ENCODE data around the gene MYADM.

The MYADM gene

DNA sequence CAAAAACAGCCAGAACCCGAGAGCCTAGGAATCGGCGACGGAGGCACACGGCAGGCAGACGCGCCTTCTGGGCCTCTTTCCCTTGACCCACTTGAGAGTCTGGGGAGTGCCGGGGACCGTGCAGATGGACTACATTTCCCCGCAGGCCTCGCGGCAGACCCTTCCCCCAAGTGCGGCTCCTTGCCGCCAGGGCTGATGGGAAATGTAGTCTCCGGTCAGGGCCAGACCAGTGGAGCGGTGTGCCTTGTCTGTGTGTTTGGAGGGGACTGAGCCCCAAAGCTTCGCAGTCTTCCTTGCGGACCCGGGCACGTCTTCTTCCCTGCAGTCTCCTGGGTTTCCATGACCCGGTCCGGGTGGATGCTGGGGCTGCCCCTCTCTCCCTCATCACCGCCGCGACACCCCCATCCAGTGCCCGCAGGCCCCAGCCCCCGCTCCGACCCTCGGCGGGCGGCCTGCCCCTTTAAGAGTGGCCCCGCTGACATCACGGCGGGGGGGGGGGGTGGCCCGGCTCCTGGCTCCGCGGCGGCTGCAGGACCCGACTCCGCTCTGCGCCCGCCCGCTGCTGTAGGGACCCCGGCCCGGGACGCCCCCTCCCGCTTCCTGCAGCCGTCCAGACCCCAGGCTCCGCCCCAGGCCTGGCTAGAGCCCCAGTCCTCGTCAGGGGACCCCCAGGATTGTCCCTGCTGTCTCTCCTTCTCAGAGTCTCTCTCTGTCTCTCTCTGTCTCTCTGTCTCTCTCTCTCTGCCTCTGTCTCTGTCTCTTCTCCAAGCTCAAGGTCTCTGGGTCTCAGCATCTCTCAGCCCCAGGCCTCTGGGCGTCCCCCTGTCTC lies 40.6 kb downstream of the MYADM start:
- H3F3A ChIP-seq (ENCODE audit: control insufficient read depth, insufficient read depth): no peaks in the 10 kb centered on the region
- no peak overlapping the region for H3K4me2 ChIP-seq (ENCODE audit: low read length)
- TF ChIP-seq, protein P1, sequence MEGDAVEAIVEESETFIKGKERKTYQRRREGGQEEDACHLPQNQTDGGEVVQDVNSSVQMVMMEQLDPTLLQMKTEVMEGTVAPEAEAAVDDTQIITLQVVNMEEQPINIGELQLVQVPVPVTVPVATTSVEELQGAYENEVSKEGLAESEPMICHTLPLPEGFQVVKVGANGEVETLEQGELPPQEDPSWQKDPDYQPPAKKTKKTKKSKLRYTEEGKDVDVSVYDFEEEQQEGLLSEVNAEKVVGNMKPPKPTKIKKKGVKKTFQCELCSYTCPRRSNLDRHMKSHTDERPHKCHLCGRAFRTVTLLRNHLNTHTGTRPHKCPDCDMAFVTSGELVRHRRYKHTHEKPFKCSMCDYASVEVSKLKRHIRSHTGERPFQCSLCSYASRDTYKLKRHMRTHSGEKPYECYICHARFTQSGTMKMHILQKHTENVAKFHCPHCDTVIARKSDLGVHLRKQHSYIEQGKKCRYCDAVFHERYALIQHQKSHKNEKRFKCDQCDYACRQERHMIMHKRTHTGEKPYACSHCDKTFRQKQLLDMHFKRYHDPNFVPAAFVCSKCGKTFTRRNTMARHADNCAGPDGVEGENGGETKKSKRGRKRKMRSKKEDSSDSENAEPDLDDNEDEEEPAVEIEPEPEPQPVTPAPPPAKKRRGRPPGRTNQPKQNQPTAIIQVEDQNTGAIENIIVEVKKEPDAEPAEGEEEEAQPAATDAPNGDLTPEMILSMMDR (IDR thresholded peaks at IDR 0.05; ENCODE audit: low read depth, low read length, poor library complexity, severe bottlenecking): no peak
- no peak for TF ChIP-seq EZH2phosphoT487 (IDR thresholded peaks at IDR 0.05; ENCODE audit: borderline replicate concordance, low read length)
- H3K9me2 ChIP-seq (replicated peaks; ENCODE audit: control insufficient read depth, low read length): no peaks in the 10 kb centered on the region
- H3K27me3 ChIP-seq (ENCODE audit: control insufficient read depth, low read length): no peaks in the 10 kb centered on the region
- H3K36me3 ChIP-seq (ENCODE audit: control insufficient read depth, low read length): no peaks in the 10 kb centered on the region
- no peaks in the 10 kb centered on the region for H4K20me1 ChIP-seq (ENCODE audit: control insufficient read depth, insufficient read depth, low read depth, low read length)
- H3K4me3 ChIP-seq (ENCODE audit: low read length): no peak overlapping the region
- no peaks in the 10 kb centered on the region for H3K9me3 ChIP-seq (ENCODE audit: control insufficient read depth, insufficient read depth, low read length)
- H3K27ac ChIP-seq (ENCODE audit: low read depth, low read length): no peak overlapping the region
- no peaks in the 10 kb centered on the region for H3K4me1 ChIP-seq (ENCODE audit: control insufficient read depth, low read length)
- H3K79me2 ChIP-seq (ENCODE audit: control insufficient read depth, low read length): no peaks in the 10 kb centered on the region

DNA sequence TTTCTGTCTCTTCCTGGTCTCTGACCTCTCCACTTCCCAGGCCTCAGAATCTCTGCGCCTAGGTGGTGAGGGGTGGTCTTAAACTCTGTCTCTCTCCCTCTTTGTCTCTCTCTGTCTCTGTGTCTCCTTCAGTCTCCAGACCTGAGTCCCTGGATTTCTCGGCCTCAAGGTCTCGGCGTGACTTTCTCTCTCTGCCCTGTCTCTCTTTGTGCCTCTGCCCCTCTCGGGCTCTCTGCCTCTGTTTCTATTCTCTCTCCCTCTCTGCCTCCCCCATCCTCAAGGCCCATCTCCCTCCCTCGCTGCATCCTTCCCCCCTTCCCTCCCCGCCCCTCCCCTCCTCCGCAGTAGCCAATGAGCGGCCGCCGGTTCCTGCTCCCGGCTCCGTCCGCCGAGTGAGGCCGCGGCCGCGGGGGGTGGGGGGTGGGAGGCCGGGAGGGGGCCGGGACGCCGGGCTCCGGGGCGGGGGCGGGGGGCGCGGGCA lies 41.3 kb downstream of the MYADM start, which contains the start of gene CACNG7:
TSS of gene CACNG7 (plus strand) at position 344 of the 481 bp plus-strand sequence. CDS start 3,554 bp downstream, outside the sequence.
- TF ChIP-seq EZH2phosphoT487 (IDR thresholded peaks at IDR 0.05; ENCODE audit: borderline replicate concordance, low read length): no peak
- TF ChIP-seq, protein P1 (IDR thresholded peaks at IDR 0.05; ENCODE audit: low read depth, low read length, poor library complexity, severe bottlenecking): no peak
- Histone ChIP-seq H3K79me2 (ENCODE audit: control insufficient read depth, low read length) (no peaks in the 10 kb centered on the region), H3F3A (ENCODE audit: control insufficient read depth, insufficient read depth) (no peaks in the 10 kb centered on the region), H4K20me1 (ENCODE audit: control insufficient read depth, insufficient read depth, low read depth, low read length) (no peaks in the 10 kb centered on the region), H3K27ac (ENCODE audit: low read depth, low read length) (no peak within 1 kb of the TSS), H3K4me2 (ENCODE audit: low read length) (no peak within 1 kb of the TSS), H3K4me1 (ENCODE audit: control insufficient read depth, low read length) (no peaks in the 10 kb centered on the region), H3K9me3 (ENCODE audit: control insufficient read depth, insufficient read depth, low read length) (no peaks in the 10 kb centered on the region), H3K36me3 (ENCODE audit: control insufficient read depth, low read length) (no peaks in the 10 kb centered on the region), H3K4me3 (ENCODE audit: low read length) (no peak within 1 kb of the TSS), H3K9me2 (replicated peaks; ENCODE audit: control insufficient read depth, low read length) (no peaks in the 10 kb centered on the region), H3K27me3 (ENCODE audit: control insufficient read depth, low read length) (no peaks in the 10 kb centered on the region)

DNA sequence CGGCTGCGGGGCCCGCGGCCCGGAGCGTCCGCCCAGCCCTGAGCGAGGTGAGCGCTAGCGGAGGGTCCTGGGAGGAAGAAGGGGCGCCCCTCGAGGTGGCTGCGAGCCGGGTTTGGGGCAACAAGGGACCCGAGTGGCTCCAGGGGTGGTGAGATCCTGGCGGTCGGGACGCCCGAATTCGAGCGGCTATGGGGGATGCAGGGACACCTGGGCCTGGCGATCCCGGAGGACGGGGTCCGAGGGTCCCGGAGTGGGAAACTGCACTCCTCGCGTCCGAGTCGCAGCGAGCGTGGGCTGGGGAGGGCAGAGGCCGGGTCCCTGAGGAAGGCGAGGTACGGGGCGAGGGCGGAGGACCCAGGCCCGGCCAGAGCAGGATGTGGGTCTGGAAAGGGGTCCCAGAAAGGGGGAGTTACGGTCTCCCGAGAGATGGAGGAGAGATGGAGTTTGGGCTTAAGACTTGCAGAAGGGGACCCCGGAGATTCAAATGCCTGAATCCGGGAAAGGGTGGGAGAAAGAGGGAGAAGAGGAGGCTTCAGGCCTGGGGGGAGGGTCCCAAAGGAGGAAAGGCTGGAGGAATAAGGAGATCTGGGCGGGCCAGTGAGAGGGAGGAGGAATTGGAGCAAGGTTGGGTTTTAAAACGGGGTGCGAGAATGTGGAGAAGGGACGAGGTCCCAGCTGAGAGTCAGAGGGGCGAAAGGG lies 41.9 kb downstream of the MYADM start:
- no peaks in the 10 kb centered on the region for H3K4me1 ChIP-seq (ENCODE audit: control insufficient read depth, low read length)
- H3K36me3 ChIP-seq (ENCODE audit: control insufficient read depth, low read length): no peaks in the 10 kb centered on the region
- no peaks in the 10 kb centered on the region for H3K9me3 ChIP-seq (ENCODE audit: control insufficient read depth, insufficient read depth, low read length)
- H3K27ac ChIP-seq (ENCODE audit: low read depth, low read length): no peak overlapping the region
- no peak overlapping the region for H3K4me3 ChIP-seq (ENCODE audit: low read length)
- H3K4me2 ChIP-seq (ENCODE audit: low read length): no peak overlapping the region
- H4K20me1 ChIP-seq (ENCODE audit: control insufficient read depth, insufficient read depth, low read depth, low read length): no peaks in the 10 kb centered on the region
- no peaks in the 10 kb centered on the region for H3K79me2 ChIP-seq (ENCODE audit: control insufficient read depth, low read length)
- no peak for TF ChIP-seq EZH2phosphoT487 (IDR thresholded peaks at IDR 0.05; ENCODE audit: borderline replicate concordance, low read length)
- TF ChIP-seq, protein P1 (IDR thresholded peaks at IDR 0.05; ENCODE audit: low read depth, low read length, poor library complexity, severe bottlenecking): no peak
- no peaks in the 10 kb centered on the region for H3F3A ChIP-seq (ENCODE audit: control insufficient read depth, insufficient read depth)
- no peaks in the 10 kb centered on the region for H3K9me2 ChIP-seq (replicated peaks; ENCODE audit: control insufficient read depth, low read length)
- H3K27me3 ChIP-seq (ENCODE audit: control insufficient read depth, low read length): no peaks in the 10 kb centered on the region
